ENCODE results near the gene HSPB6. TPM values are rescaled to one million over a fixed set of nuclear protein-coding genes. Genes with fewer than 3 reads are reported as not detected.

HSPB6 gene
- total RNA-seq, 1 donor from 2014 or later: not detected

- Mint-ChIP-seq H3K4me3 (no peak overlapping the region), H3K27me3 (no peaks in the 10 kb centered on the region), H3K36me3 (ENCODE audit: low read depth) (peaks cover 7% of the 10 kb centered on the region), H3K9me3 (no peaks in the 10 kb centered on the region), H3K27ac (no peak overlapping the region), H3K4me1 (no peaks in the 10 kb centered on the region)
- ATAC-seq (ENCODE audit: low read depth) (no peak), DNase-seq (no peak)
- CTCF ChIA-PET: no interaction called here
- POLR2A ChIA-PET: no interaction called here
- intact Hi-C loops (cut with micrococcal nuclease): no loop called here
- no peak for TF ChIP-seq CTCF (IDR thresholded peaks at IDR 0.05)
Observed at GRCh38 chr19:35784503-35785338, 27.9 kb upstream of the HSPB6 start.

DNA sequence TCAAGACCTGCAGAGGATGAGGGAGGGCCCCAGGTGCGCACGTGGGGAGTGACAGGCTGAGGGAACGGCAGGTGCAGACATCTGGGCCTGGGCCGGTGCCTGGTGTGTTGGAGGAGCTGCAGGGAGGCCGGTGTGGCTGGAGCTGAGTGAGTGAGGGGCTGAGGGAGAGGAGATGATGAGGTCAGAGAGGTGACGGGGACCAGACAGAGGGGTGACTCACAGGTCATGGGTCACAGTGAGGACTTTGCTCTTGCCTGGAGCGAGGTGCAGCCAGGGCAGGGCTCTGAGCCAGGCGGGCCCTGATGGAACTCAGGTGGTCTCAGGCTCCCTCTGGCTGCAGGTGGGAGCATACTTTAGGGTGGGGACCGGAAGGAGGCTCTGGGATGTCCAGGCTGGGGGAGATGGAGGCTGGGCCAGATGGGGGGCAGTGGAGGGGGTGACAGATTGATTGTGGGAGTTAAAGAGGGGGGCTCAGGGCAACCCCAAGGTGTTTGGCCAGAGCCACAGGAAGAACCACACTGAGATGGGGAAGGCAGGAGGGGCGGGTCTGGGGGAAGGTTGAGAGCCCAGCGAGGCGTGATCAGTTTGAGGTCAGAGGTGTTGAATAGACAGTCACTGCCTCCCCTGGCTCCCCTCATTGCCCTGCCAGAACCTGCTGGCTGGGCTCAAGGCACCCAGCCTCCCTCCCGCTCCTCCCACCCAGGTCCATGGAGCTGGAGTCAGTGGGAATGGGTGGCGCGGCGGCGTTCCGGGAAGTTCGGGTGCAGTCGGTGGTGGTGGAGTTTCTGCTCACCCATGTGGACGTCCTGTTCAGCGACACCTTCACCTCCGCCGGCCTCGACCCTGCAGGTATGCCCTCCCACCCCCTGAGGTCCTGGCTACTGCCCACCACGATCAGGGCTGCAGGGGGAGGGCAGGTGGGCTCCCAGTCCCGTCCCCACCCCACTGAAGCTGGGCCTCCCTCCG is 26.9 kb upstream of the HSPB6 start:
- Mint-ChIP-seq H3K4me1 (no peaks in the 10 kb centered on the region), H3K36me3 (ENCODE audit: low read depth) (peaks cover 7% of the 10 kb centered on the region), H3K9me3 (no peaks in the 10 kb centered on the region), H3K27me3 (no peaks in the 10 kb centered on the region), H3K27ac (no peak overlapping the region), H3K4me3 (no peak overlapping the region)
- TF ChIP-seq CTCF (IDR thresholded peaks at IDR 0.05): no peak
- ChIA-PET CTCF (no interaction called here), POLR2A (no interaction called here)
- DNase-seq (no peak), ATAC-seq (ENCODE audit: low read depth) (no peak)
- intact Hi-C loops (cut with micrococcal nuclease): no loop called here

GRCh38 chr19:35782589-35782988 is 25.8 kb upstream of the HSPB6 start:
- Mint-ChIP-seq H3K27ac (no peak overlapping the region), H3K4me1 (no peaks in the 10 kb centered on the region), H3K27me3 (no peaks in the 10 kb centered on the region), H3K4me3 (no peak overlapping the region), H3K36me3 (ENCODE audit: low read depth) (peaks cover 7% of the 10 kb centered on the region), H3K9me3 (no peaks in the 10 kb centered on the region)
- ChIA-PET CTCF (interaction anchor here (0.6 kb wide), 1 partner anchor 426 kb away, joined by 3 read pairs; no protein-coding TSS in a partner anchor), POLR2A (no interaction called here)
- no peak for DNase-seq
- TF ChIP-seq CTCF (IDR thresholded peaks at IDR 0.05): no peak
- ATAC-seq (ENCODE audit: low read depth): no peak
- intact Hi-C loops (cut with micrococcal nuclease): no loop called here

- intact Hi-C loops (cut with micrococcal nuclease): no loop called here
- CTCF ChIA-PET: interaction anchor here (0.6 kb wide), 1 partner anchor 425 kb away, joined by 3 read pairs; no protein-coding TSS in a partner anchor
- TF ChIP-seq CTCF (IDR thresholded peaks at IDR 0.05): no peak
- DNase-seq (no peak), ATAC-seq (ENCODE audit: low read depth) (no peak)
- Mint-ChIP-seq H3K4me1 (no peaks in the 10 kb centered on the region), H3K9me3 (no peaks in the 10 kb centered on the region), H3K27ac (no peak overlapping the region), H3K4me3 (no peak overlapping the region), H3K27me3 (no peaks in the 10 kb centered on the region), H3K36me3 (ENCODE audit: low read depth) (peaks cover 7% of the 10 kb centered on the region)
- POLR2A ChIA-PET: no interaction called here
Observed at GRCh38 chr19:35781650-35782049, 24.8 kb upstream of the HSPB6 start.

- POLR2A ChIA-PET: no interaction called here
- H3K4me1 Mint-ChIP-seq: peaks cover 4% of the 10 kb centered on the region
Observed at GRCh38 chr19:35780717-35781116, 23.9 kb upstream of the HSPB6 start.

More at GRCh38 chr19:35780717-35781116, 23.9 kb upstream of the HSPB6 start:
- CTCF ChIA-PET: no interaction called here
- no peak for TF ChIP-seq CTCF (IDR thresholded peaks at IDR 0.05)
- Mint-ChIP-seq H3K27me3 (no peaks in the 10 kb centered on the region), H3K27ac (no peak overlapping the region), H3K36me3 (ENCODE audit: low read depth) (peaks cover 7% of the 10 kb centered on the region), H3K9me3 (no peaks in the 10 kb centered on the region), H3K4me3 (no peak overlapping the region)
- ATAC-seq (ENCODE audit: low read depth) (no peak), DNase-seq (no peak)
- intact Hi-C loops (cut with micrococcal nuclease): no loop called here

Data from activated B cell treated with CpG ODN at 0.5 μM for 24 hours (primary cell).